ENCODE results near the gene KCNC2.
"Not testable (repeated sequence)": the region's sequence is repeated elsewhere in the genome, so short reads cannot be mapped to it uniquely, and the experiment has no call there.

The KCNC2 gene

GRCh38 chr12:75196865-75197264, 12.8 kb downstream of the KCNC2 start:
- no peak overlapping the region for H3K9ac ChIP-seq (ENCODE audit: low read depth, low read length)
- H3K4me3 ChIP-seq (ENCODE audit: low read length), result no peak overlapping the region
- peaks cover 41% of the 10 kb centered on the region for H3K27me3 ChIP-seq (ENCODE audit: control insufficient read depth, insufficient read depth, low read length)
- no peak overlapping the region for H3K4me2 ChIP-seq (ENCODE audit: low read length)
- no peaks in the 10 kb centered on the region for H3K9me3 ChIP-seq (replicated peaks; ENCODE audit: low read length)
- H3K4me1 ChIP-seq (ENCODE audit: control insufficient read depth, insufficient read depth, low read length), result no peaks in the 10 kb centered on the region
- no peaks in the 10 kb centered on the region for H3K36me3 ChIP-seq (ENCODE audit: insufficient read depth, low read length)

GRCh38 chr12:75196408-75196807, 13.2 kb downstream of the KCNC2 start:
- Histone ChIP-seq H3K4me3 (ENCODE audit: low read length) (no peak overlapping the region), H3K27me3 (ENCODE audit: control insufficient read depth, insufficient read depth, low read length) (peaks cover 38% of the 10 kb centered on the region), H3K4me1 (ENCODE audit: control insufficient read depth, insufficient read depth, low read length) (no peaks in the 10 kb centered on the region), H3K9ac (ENCODE audit: low read depth, low read length) (no peak overlapping the region), H3K36me3 (ENCODE audit: insufficient read depth, low read length) (no peaks in the 10 kb centered on the region), H3K9me3 (replicated peaks; ENCODE audit: low read length) (no peaks in the 10 kb centered on the region), H3K4me2 (ENCODE audit: low read length) (no peak overlapping the region)

- Histone ChIP-seq H3K9me3 (replicated peaks; ENCODE audit: low read length) (no peaks in the 10 kb centered on the region), H3K4me2 (ENCODE audit: low read length) (no peak overlapping the region), H3K36me3 (ENCODE audit: insufficient read depth, low read length) (no peaks in the 10 kb centered on the region), H3K9ac (ENCODE audit: low read depth, low read length) (no peak overlapping the region), H3K4me1 (ENCODE audit: control insufficient read depth, insufficient read depth, low read length) (no peaks in the 10 kb centered on the region), H3K4me3 (ENCODE audit: low read length) (no peak overlapping the region), H3K27me3 (ENCODE audit: control insufficient read depth, insufficient read depth, low read length) (peaks cover 28% of the 10 kb centered on the region)
Measured at GRCh38 chr12:75194250-75194649, 15.4 kb downstream of the KCNC2 start.

GRCh38 chr12:75192196-75192595, 17.4 kb downstream of the KCNC2 start:
- H3K4me3 ChIP-seq (ENCODE audit: low read length), result no peak overlapping the region
- H3K27me3 ChIP-seq (ENCODE audit: control insufficient read depth, insufficient read depth, low read length), result peaks cover 19% of the 10 kb centered on the region
- H3K9ac ChIP-seq (ENCODE audit: low read depth, low read length), result no peak overlapping the region
- no peak overlapping the region for H3K4me2 ChIP-seq (ENCODE audit: low read length)
- no peaks in the 10 kb centered on the region for H3K4me1 ChIP-seq (ENCODE audit: control insufficient read depth, insufficient read depth, low read length)
- no peaks in the 10 kb centered on the region for H3K9me3 ChIP-seq (replicated peaks; ENCODE audit: low read length)
- no peaks in the 10 kb centered on the region for H3K36me3 ChIP-seq (ENCODE audit: insufficient read depth, low read length)

- H3K27me3 ChIP-seq (ENCODE audit: control insufficient read depth, insufficient read depth, low read length), result peaks cover 13% of the 10 kb centered on the region
- no peaks in the 10 kb centered on the region for H3K9me3 ChIP-seq (replicated peaks; ENCODE audit: low read length)
- H3K4me1 ChIP-seq (ENCODE audit: control insufficient read depth, insufficient read depth, low read length), result no peaks in the 10 kb centered on the region
- no peak overlapping the region for H3K4me3 ChIP-seq (ENCODE audit: low read length)
- no peak overlapping the region for H3K9ac ChIP-seq (ENCODE audit: low read depth, low read length)
- H3K4me2 ChIP-seq (ENCODE audit: low read length), result no peak overlapping the region
- H3K36me3 ChIP-seq (ENCODE audit: insufficient read depth, low read length), result no peaks in the 10 kb centered on the region
Measured at GRCh38 chr12:75190846-75191245, 18.8 kb downstream of the KCNC2 start.

- H3K27me3 ChIP-seq (ENCODE audit: control insufficient read depth, insufficient read depth, low read length); H3K4me3 ChIP-seq (ENCODE audit: low read length); H3K4me2 ChIP-seq (ENCODE audit: low read length); H3K9ac ChIP-seq (ENCODE audit: low read depth, low read length); H3K4me1 ChIP-seq (ENCODE audit: control insufficient read depth, insufficient read depth, low read length); H3K36me3 ChIP-seq (ENCODE audit: insufficient read depth, low read length); H3K9me3 ChIP-seq (replicated peaks; ENCODE audit: low read length): not testable (repeated sequence)
Measured at GRCh38 chr12:75185881-75186280, 23.8 kb downstream of the KCNC2 start.

GRCh38 chr12:75184516-75184915, 25.1 kb downstream of the KCNC2 start:
- H3K9ac ChIP-seq (ENCODE audit: low read depth, low read length), result no peak overlapping the region
- no peak overlapping the region for H3K4me2 ChIP-seq (ENCODE audit: low read length)
- H3K4me1 ChIP-seq (ENCODE audit: control insufficient read depth, insufficient read depth, low read length), result no peaks in the 10 kb centered on the region
- no peak overlapping the region for H3K4me3 ChIP-seq (ENCODE audit: low read length)
- H3K9me3 ChIP-seq (replicated peaks; ENCODE audit: low read length), result no peaks in the 10 kb centered on the region
- no peaks in the 10 kb centered on the region for H3K36me3 ChIP-seq (ENCODE audit: insufficient read depth, low read length)
- H3K27me3 ChIP-seq (ENCODE audit: control insufficient read depth, insufficient read depth, low read length), result peaks cover 3% of the 10 kb centered on the region

DNA sequence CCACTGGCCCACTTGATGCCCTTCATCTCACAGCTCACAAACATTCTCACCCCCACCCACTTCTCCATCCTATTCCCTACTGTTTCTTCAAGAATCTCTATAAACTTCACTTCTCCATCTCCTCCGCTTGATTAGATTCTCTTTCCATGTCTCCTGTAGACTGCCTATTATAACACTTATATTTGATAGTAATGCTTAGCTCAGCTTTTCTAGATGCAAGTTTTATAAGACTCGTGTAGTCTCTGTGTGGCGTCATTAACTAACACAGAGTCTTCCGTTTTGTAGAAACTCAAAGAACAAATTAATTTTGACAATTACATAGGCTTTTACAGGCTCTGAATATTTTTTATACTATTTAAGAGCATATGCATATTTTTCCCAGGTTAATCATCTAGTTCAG, 25.7 kb downstream of the KCNC2 start:
- Histone ChIP-seq H3K36me3 (ENCODE audit: insufficient read depth, low read length) (no peaks in the 10 kb centered on the region), H3K9ac (ENCODE audit: low read depth, low read length) (no peak overlapping the region), H3K4me3 (ENCODE audit: low read length) (no peak overlapping the region), H3K4me2 (ENCODE audit: low read length) (no peak overlapping the region), H3K9me3 (replicated peaks; ENCODE audit: low read length) (no peaks in the 10 kb centered on the region), H3K27me3 (ENCODE audit: control insufficient read depth, insufficient read depth, low read length) (peaks cover 3% of the 10 kb centered on the region), H3K4me1 (ENCODE audit: control insufficient read depth, insufficient read depth, low read length) (no peaks in the 10 kb centered on the region)

DNA sequence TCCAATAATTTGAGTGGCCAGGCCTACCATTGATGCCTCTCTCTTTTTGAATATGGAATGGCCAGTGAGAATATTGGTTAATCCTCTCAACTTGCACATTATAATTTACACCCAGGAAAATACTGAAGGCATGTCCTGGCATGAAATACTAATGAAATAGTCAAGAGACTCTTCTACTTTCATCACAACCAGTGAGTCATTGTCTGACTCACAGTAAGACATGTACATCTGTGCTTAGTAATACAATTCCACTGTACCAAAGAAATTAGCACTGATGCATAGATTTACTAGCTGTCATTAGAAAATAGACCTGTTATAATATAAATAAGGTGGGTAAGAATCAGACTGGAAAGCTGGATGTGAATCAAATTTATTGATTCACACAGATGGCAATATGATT, 31.6 kb downstream of the KCNC2 start:
- Histone ChIP-seq H3K27me3 (ENCODE audit: control insufficient read depth, insufficient read depth, low read length) (peaks cover 3% of the 10 kb centered on the region), H3K9ac (ENCODE audit: low read depth, low read length) (no peak overlapping the region), H3K9me3 (replicated peaks; ENCODE audit: low read length) (no peaks in the 10 kb centered on the region), H3K4me2 (ENCODE audit: low read length) (no peak overlapping the region), H3K36me3 (ENCODE audit: insufficient read depth, low read length) (no peaks in the 10 kb centered on the region), H3K4me3 (ENCODE audit: low read length) (no peak overlapping the region), H3K4me1 (ENCODE audit: control insufficient read depth, insufficient read depth, low read length) (peaks cover 12% of the 10 kb centered on the region)

DNA sequence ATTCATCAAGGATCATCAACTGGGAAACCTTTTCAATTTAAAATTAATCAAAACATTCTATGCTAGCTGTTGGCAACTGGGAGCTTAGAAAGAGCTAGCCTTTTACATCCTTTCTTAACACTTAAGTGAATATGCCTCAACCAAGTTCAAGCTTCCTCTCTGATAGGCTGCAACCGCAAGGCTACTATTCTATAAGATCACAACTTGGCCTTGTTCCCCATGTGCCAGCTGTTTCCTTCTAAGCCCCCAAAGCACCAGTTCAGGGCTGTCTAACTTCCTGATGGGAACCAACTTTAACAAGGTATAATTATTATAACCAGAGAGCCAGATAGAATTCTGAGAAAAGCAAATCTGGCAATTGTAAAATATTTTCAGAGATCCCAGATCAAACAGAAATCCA, 37.0 kb downstream of the KCNC2 start:
- H3K4me1 ChIP-seq (ENCODE audit: control insufficient read depth, insufficient read depth, low read length), result peaks cover 4% of the 10 kb centered on the region
- no peaks in the 10 kb centered on the region for H3K9me3 ChIP-seq (replicated peaks; ENCODE audit: low read length)
- no peak overlapping the region for H3K4me3 ChIP-seq (ENCODE audit: low read length)
- H3K27me3 ChIP-seq (ENCODE audit: control insufficient read depth, insufficient read depth, low read length), result no peaks in the 10 kb centered on the region
- no peak overlapping the region for H3K9ac ChIP-seq (ENCODE audit: low read depth, low read length)
- no peaks in the 10 kb centered on the region for H3K36me3 ChIP-seq (ENCODE audit: insufficient read depth, low read length)
- no peak overlapping the region for H3K4me2 ChIP-seq (ENCODE audit: low read length)

DNA sequence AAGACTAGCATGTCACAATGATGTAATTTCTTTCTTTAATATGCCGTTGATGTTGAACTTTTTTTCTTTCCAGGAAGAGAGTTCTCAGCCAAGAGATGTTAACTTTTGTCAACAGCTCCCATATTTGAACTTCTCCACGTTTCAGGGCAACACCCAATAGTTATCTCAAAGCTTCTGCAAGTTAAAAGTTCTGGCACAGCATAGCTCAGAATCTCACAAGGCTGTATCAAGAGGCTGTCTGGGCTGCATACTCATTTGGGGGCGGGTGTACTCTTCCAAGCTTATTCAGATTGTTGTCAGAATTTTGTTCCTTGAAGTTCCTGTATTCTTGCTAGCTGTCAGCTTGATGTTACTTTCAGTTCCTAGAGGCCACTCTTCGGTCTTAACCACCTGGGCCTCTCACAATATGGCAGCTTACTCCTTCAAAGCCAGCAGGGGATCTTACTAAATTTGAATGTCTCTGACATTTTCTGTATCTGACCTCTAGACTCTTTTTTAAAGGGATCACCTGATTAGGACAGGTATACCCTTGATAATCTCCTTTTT, 38.9 kb downstream of the KCNC2 start:
- no peak overlapping the region for H3K9ac ChIP-seq (ENCODE audit: low read depth, low read length)
- no peaks in the 10 kb centered on the region for H3K4me1 ChIP-seq (ENCODE audit: control insufficient read depth, insufficient read depth, low read length)
- H3K4me2 ChIP-seq (ENCODE audit: low read length), result no peak overlapping the region
- no peaks in the 10 kb centered on the region for H3K9me3 ChIP-seq (replicated peaks; ENCODE audit: low read length)
- H3K4me3 ChIP-seq (ENCODE audit: low read length), result no peak overlapping the region
- H3K27me3 ChIP-seq (ENCODE audit: control insufficient read depth, insufficient read depth, low read length), result no peaks in the 10 kb centered on the region
- no peaks in the 10 kb centered on the region for H3K36me3 ChIP-seq (ENCODE audit: insufficient read depth, low read length)

- no peak overlapping the region for H3K4me3 ChIP-seq (ENCODE audit: low read length)
- H3K9ac ChIP-seq (ENCODE audit: low read depth, low read length), result no peak overlapping the region
- no peaks in the 10 kb centered on the region for H3K9me3 ChIP-seq (replicated peaks; ENCODE audit: low read length)
- peaks cover 7% of the 10 kb centered on the region for H3K27me3 ChIP-seq (ENCODE audit: control insufficient read depth, insufficient read depth, low read length)
- no peaks in the 10 kb centered on the region for H3K4me1 ChIP-seq (ENCODE audit: control insufficient read depth, insufficient read depth, low read length)
- H3K36me3 ChIP-seq (ENCODE audit: insufficient read depth, low read length), result no peaks in the 10 kb centered on the region
- no peak overlapping the region for H3K4me2 ChIP-seq (ENCODE audit: low read length)
Measured at GRCh38 chr12:75162845-75163244, 46.8 kb downstream of the KCNC2 start.
